Breast epithelium (tissue), 3 donors: ENCODE data around the gene BBOX1.

Experiments used
- POLR2AphosphoS5 ChIP-seq, 3 donors: sonication (generic); formaldehyde crosslinking; IDR thresholded peaks; one replicate each; pipeline ENCODE4 v1.6.1; 2017; ENCODE audit warnings: antibody characterized with exemption in 3 of 3
- TF ChIP-seq, protein P1 (sequence below), 3 donors: fragments of 450-650 bp; IDR thresholded peaks; one replicate each; pipeline ENCODE4 v1.5.1; 2016 to 2017; ENCODE audit warnings: antibody characterized with exemption in 3 of 3, mild to moderate bottlenecking in 3 of 3, moderate library complexity in 3 of 3

DNA sequence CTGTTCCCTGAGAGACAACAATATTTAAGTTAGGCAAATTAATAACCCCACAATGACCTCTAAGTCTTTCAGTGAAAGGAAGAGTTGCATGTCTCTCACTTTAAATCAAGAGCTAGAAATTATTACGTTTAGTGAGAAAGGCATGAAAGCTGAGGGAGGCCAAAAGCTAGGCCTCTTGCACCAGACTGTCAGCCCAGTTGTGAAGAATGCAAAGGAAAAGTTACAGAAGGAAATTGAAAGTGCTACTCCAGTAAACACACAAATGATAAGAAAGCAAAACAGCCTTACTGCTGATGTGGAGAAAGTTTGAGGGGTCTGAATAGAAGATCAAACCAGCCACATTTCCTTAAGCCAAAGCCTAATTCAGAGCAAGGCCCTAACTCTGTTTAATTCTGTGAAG, 45.0 kb downstream of the BBOX1 start:
- TF ChIP-seq, protein P1, sequence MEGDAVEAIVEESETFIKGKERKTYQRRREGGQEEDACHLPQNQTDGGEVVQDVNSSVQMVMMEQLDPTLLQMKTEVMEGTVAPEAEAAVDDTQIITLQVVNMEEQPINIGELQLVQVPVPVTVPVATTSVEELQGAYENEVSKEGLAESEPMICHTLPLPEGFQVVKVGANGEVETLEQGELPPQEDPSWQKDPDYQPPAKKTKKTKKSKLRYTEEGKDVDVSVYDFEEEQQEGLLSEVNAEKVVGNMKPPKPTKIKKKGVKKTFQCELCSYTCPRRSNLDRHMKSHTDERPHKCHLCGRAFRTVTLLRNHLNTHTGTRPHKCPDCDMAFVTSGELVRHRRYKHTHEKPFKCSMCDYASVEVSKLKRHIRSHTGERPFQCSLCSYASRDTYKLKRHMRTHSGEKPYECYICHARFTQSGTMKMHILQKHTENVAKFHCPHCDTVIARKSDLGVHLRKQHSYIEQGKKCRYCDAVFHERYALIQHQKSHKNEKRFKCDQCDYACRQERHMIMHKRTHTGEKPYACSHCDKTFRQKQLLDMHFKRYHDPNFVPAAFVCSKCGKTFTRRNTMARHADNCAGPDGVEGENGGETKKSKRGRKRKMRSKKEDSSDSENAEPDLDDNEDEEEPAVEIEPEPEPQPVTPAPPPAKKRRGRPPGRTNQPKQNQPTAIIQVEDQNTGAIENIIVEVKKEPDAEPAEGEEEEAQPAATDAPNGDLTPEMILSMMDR (IDR thresholded peaks at IDR 0.05) = no peak
- no peak for TF ChIP-seq POLR2AphosphoS5 (IDR thresholded peaks at IDR 0.05)
